Choroid plexus epithelial cell (primary cell): ENCODE results near the gene PRR18.

Experiments
- DNase-seq: peaks from one replicate; pipeline ENCODE4 v3.0.0-alpha.2; 2010; ENCODE audit warnings: low read depth
- H3K4me3 ChIP-seq: 2 replicates; pipeline ENCODE4 v1.5.1; 2011; ENCODE audit warnings: low read depth, mild to moderate bottlenecking, control low read depth, low read length, moderate library complexity
- TF ChIP-seq, protein P1 (sequence below): conservative IDR thresholded peaks from 2 replicates; pipeline ENCODE4 v1.5.1; 2011; ENCODE audit warnings: low read depth, mild to moderate bottlenecking, control low read depth, inconsistent platforms, low read length, moderate library complexity

PRR18 gene

GRCh38 chr6:166312832-166313231 is 4.6 kb upstream of the PRR18 start:
- no peak overlapping the region for H3K4me3 ChIP-seq
- TF ChIP-seq, protein P1, sequence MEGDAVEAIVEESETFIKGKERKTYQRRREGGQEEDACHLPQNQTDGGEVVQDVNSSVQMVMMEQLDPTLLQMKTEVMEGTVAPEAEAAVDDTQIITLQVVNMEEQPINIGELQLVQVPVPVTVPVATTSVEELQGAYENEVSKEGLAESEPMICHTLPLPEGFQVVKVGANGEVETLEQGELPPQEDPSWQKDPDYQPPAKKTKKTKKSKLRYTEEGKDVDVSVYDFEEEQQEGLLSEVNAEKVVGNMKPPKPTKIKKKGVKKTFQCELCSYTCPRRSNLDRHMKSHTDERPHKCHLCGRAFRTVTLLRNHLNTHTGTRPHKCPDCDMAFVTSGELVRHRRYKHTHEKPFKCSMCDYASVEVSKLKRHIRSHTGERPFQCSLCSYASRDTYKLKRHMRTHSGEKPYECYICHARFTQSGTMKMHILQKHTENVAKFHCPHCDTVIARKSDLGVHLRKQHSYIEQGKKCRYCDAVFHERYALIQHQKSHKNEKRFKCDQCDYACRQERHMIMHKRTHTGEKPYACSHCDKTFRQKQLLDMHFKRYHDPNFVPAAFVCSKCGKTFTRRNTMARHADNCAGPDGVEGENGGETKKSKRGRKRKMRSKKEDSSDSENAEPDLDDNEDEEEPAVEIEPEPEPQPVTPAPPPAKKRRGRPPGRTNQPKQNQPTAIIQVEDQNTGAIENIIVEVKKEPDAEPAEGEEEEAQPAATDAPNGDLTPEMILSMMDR, result no peak
- no peak for DNase-seq

DNA sequence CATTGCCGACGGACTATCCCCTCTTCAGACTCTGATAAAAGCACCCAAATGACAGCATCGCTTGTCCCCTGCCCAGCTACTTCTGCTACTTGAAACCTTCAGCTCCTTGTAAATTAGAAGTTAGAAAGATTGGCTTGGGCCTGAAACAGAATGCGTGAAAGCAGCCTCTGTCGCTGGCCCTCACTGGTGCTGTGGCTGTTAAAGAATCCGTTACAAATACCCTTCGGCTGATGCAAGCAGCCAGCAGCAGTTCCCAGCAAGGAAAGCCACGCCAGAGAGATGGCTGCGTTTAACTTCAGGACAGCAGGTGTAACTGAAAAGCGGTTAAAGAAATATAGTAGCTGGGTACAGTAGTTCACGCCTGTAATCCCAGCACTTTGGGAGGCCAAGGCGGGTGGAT is 2.4 kb upstream of the PRR18 start:
- no peak for DNase-seq
- TF ChIP-seq, protein P1, result no peak

DNA sequence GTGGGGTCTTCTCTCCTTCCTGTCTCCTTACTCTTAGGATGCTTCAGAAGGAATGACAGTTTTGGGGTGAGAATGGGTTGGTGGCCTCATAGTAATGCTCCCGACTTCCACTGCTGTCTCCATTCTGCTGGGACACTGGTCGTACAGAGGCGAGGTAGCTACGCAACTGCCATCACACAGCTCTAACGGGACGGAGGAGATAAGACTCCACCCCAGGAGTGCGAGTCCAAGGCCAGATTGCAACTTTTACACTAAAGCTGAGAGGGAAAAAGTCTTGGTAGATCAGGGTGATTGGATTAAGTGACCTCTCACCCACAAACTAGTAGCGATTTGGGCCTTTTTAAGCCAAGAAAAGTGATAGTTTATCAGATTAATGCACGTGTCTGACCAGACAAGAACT is 1.8 kb upstream of the PRR18 start:
- TF ChIP-seq, protein P1, result no peak
- DNase-seq, result no peak
- no peak overlapping the region for H3K4me3 ChIP-seq

More for the DNA sequence above, 2.4 kb upstream of the PRR18 start:
- no peak overlapping the region for H3K4me3 ChIP-seq

GRCh38 chr6:166308769-166309589 is 787 bp upstream of the PRR18 start:
- TF ChIP-seq, protein P1, result no peak
- no peak for DNase-seq
- H3K4me3 ChIP-seq, result no peak overlapping the region

DNA sequence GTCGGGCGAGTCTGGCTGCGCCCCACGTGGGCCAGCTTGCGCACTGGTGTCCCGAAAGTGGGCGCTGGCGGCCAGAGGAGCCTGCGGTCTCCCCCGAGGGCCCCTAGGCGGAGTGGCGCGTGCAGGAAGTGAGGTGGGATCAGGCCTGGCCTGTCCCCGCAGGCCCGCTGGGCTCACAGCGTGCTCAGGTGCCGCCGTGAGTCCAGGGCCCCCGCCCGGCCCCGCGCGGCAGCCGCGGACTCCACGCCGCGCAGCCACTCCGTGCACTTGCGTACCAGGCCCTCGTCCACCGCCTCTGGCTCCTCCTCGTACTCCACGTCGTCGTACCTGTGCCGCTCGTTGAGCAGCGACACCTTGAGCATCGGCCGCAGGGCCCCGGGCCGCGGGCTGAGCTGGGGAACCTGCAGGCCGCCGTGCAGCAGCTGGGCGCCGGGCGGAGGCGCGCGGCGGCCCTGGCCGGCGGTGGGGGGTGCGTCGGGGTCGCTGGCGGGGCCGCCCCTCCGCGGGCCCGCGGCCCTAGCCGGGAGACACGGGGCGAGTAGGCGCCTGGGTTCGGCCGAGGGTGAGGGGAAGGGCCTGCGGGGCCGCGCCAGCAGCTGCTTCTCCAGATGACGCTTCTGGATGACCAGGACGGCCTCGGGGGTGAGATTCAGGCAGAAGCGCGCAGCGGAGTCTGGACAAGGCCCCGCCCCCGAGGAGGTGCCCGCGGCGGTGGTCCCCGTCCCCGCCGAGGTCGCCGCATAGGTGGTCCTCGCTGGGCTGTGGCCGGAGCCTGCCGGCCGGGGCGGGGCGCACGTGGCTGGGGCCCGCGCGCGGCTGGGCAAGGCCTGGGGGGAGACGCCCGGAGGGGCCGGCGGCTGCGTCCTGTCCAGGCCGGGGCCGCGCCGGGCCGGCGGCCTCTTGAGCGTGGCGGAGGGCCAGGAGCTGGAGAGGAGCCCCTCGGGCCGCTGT is 835 bp downstream of the PRR18 start:
- no peak for DNase-seq
- TF ChIP-seq, protein P1, result no peak
- H3K4me3 ChIP-seq, result no peak overlapping the region

- DNase-seq, result no peak
- TF ChIP-seq, protein P1, result no peak
- no peak overlapping the region for H3K4me3 ChIP-seq
These were observed 1.7 kb downstream of the PRR18 start for GRCh38 chr6:166306378-166307081.
